Astrocyte of the cerebellum (primary cell): ENCODE measurements around the gene CCN2.

ENCODE experiments used
- DNase-seq: peaks from one replicate; pipeline ENCODE4 v3.0.0-alpha.2; 2011; ENCODE audit warnings: low read depth
- H3K4me3 ChIP-seq: 2 replicates; pipeline ENCODE4 v1.5.1; 2011; ENCODE audit warnings: mild to moderate bottlenecking, low read depth, low read length, moderate library complexity
- CTCF ChIP-seq: IDR thresholded peaks from 2 replicates; pipeline ENCODE4 v1.5.1; 2012; ENCODE audit warnings: low read length, low read depth, moderate library complexity, mild to moderate bottlenecking; ENCODE audit errors: missing control alignments
- in situ Hi-C: cut with HindIII; loops from 2 replicates; pipeline ENCODE4 v1.10.0; 2017; ENCODE audit warnings: low sequenced_read_pairs

Gene CCN2

GRCh38 chr6:131958095-131958494 lies 6.9 kb upstream of the CCN2 start:
- no peak for DNase-seq
- no peak for TF ChIP-seq CTCF
- in situ Hi-C loops = no loop called here
- no peak overlapping the region for H3K4me3 ChIP-seq

GRCh38 chr6:131955876-131956275 lies 4.7 kb upstream of the CCN2 start:
- in situ Hi-C loops = no loop called here
- no peak overlapping the region for H3K4me3 ChIP-seq
- DNase-seq = no peak
- TF ChIP-seq CTCF = no peak

GRCh38 chr6:131955192-131955591 lies 4.0 kb upstream of the CCN2 start:
- TF ChIP-seq CTCF = no peak
- no peak for DNase-seq
- no peak overlapping the region for H3K4me3 ChIP-seq
- in situ Hi-C loops = no loop called here

GRCh38 chr6:131954775-131955107 lies 3.6 kb upstream of the CCN2 start:
- TF ChIP-seq CTCF = no peak
- peak; percentile 99 for DNase-seq
- in situ Hi-C loops = no loop called here
- no peak overlapping the region for H3K4me3 ChIP-seq

GRCh38 chr6:131954059-131954774 lies 3.0 kb upstream of the CCN2 start:
- no peak for TF ChIP-seq CTCF
- no peak for DNase-seq
- in situ Hi-C loops = no loop called here
- H3K4me3 ChIP-seq = no peak overlapping the region

GRCh38 chr6:131952886-131953509 lies 1.8 kb upstream of the CCN2 start:
- DNase-seq = no peak
- no peak overlapping the region for H3K4me3 ChIP-seq
- no peak for TF ChIP-seq CTCF
- in situ Hi-C loops = no loop called here
